ENCODE results near the gene AATK. TPM values are rescaled to one million over a fixed set of nuclear protein-coding genes. Genes with fewer than 3 reads are reported as not detected.

Gene AATK
- polyA plus RNA-seq, 3 donors: 3.0 to 7.8 (median 4.6) TPM

- DNase-seq (ENCODE audit: extremely low read depth in 1 of 11, low read depth in 9 of 11, low spot score in 4 of 11): no peak
These were observed 59.3 kb downstream of the AATK start for GRCh38 chr17:81106716-81107115.

GRCh38 chr17:81103379-81103778 lies 62.6 kb downstream of the AATK start:
- no peak for DNase-seq (ENCODE audit: extremely low read depth in 1 of 11, low read depth in 9 of 11, low spot score in 4 of 11)

- DNase-seq (ENCODE audit: extremely low read depth in 1 of 11, low read depth in 9 of 11, low spot score in 4 of 11): no peak
These were observed 63.2 kb downstream of the AATK start for GRCh38 chr17:81102869-81103268.

- no peak for DNase-seq (ENCODE audit: extremely low read depth in 1 of 11, low read depth in 9 of 11, low spot score in 4 of 11)
These were observed 63.7 kb downstream of the AATK start for GRCh38 chr17:81102352-81102751.

GRCh38 chr17:81101614-81102306 lies 64.3 kb downstream of the AATK start:
- peak in 8 of 11 donors; percentile 43 to 64 (median 56) for DNase-seq (ENCODE audit: extremely low read depth in 1 of 11, low read depth in 9 of 11, low spot score in 4 of 11)

GRCh38 chr17:81100668-81101067 lies 65.4 kb downstream of the AATK start:
- DNase-seq (ENCODE audit: extremely low read depth in 1 of 11, low read depth in 9 of 11, low spot score in 4 of 11): no peak

GRCh38 chr17:81099888-81100287 lies 66.1 kb downstream of the AATK start:
- DNase-seq (ENCODE audit: extremely low read depth in 1 of 11, low read depth in 9 of 11, low spot score in 4 of 11): no peak

- no peak for DNase-seq (ENCODE audit: extremely low read depth in 1 of 11, low read depth in 9 of 11, low spot score in 4 of 11)
These were observed 68.1 kb downstream of the AATK start for GRCh38 chr17:81097943-81098308.

GRCh38 chr17:81097134-81097942 lies 68.7 kb downstream of the AATK start:
- peak in 10 of 11 donors; percentile 60 to 84 (median 78) for DNase-seq (ENCODE audit: extremely low read depth in 1 of 11, low read depth in 9 of 11, low spot score in 4 of 11)

GRCh38 chr17:81096741-81097133 lies 69.3 kb downstream of the AATK start:
- DNase-seq (ENCODE audit: extremely low read depth in 1 of 11, low read depth in 9 of 11, low spot score in 4 of 11): no peak

GRCh38 chr17:81095383-81095762 lies 70.6 kb downstream of the AATK start:
- no peak for DNase-seq (ENCODE audit: extremely low read depth in 1 of 11, low read depth in 9 of 11, low spot score in 4 of 11)

- peak; percentile 50 to 88 (median 71) for DNase-seq (ENCODE audit: extremely low read depth in 1 of 11, low read depth in 9 of 11, low spot score in 4 of 11)
These were observed 71.3 kb downstream of the AATK start for GRCh38 chr17:81094509-81095382.

GRCh38 chr17:81093619-81094508 lies 72.2 kb downstream of the AATK start:
- DNase-seq (ENCODE audit: extremely low read depth in 1 of 11, low read depth in 9 of 11, low spot score in 4 of 11): no peak

- no peak for DNase-seq (ENCODE audit: extremely low read depth in 1 of 11, low read depth in 9 of 11, low spot score in 4 of 11)
These were observed 73.4 kb downstream of the AATK start for GRCh38 chr17:81092518-81093095.

- no peak for DNase-seq (ENCODE audit: extremely low read depth in 1 of 11, low read depth in 9 of 11, low spot score in 4 of 11)
These were observed 74.1 kb downstream of the AATK start for GRCh38 chr17:81091774-81092517.

GRCh38 chr17:81091154-81091553 lies 74.9 kb downstream of the AATK start:
- DNase-seq (ENCODE audit: extremely low read depth in 1 of 11, low read depth in 9 of 11, low spot score in 4 of 11): no peak

- no peak for DNase-seq (ENCODE audit: extremely low read depth in 1 of 11, low read depth in 9 of 11, low spot score in 4 of 11)
These were observed 75.5 kb downstream of the AATK start for GRCh38 chr17:81090361-81091136.

Data from renal cortex interstitium (tissue), 11 donors.